ENCODE measurements around the gene PARPBP.

DNA sequence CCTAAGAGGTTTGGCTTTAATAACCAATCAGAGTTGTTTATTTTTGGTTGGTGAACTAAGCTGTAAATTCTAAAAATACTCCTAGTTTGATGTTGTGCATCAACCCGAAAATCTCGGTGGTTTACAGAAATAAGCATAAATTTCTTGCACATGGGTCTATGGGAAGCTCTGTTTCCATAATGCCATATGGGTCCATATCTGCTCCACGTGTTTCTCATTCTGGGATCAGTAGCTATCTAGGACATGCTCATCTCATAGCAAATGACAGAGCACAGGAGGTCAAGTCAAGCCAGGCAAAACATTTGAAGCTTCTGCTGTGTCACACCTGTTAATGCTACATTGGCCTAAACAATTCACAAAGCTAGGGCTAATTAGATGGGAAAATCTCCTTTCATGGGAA lies 23.1 kb upstream of the PARPBP start:
- TF ChIP-seq, protein P1, sequence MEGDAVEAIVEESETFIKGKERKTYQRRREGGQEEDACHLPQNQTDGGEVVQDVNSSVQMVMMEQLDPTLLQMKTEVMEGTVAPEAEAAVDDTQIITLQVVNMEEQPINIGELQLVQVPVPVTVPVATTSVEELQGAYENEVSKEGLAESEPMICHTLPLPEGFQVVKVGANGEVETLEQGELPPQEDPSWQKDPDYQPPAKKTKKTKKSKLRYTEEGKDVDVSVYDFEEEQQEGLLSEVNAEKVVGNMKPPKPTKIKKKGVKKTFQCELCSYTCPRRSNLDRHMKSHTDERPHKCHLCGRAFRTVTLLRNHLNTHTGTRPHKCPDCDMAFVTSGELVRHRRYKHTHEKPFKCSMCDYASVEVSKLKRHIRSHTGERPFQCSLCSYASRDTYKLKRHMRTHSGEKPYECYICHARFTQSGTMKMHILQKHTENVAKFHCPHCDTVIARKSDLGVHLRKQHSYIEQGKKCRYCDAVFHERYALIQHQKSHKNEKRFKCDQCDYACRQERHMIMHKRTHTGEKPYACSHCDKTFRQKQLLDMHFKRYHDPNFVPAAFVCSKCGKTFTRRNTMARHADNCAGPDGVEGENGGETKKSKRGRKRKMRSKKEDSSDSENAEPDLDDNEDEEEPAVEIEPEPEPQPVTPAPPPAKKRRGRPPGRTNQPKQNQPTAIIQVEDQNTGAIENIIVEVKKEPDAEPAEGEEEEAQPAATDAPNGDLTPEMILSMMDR (IDR thresholded peaks at IDR 0.05 in 4 of 5, conservative IDR thresholded peaks at IDR 0.05 in 1 of 5): no peak
- no peak for TF ChIP-seq POLR2A (IDR thresholded peaks at IDR 0.05)

Data from gastrocnemius medialis (tissue), 4 donors.